IMR-90 (cell line): ENCODE results near the gene ESD.

Experiments
- BHLHE40 ChIP-seq: fragments of 150-350 bp; IDR thresholded peaks from 2 replicates; pipeline ENCODE4 v1.6.1; 2016; ENCODE audit warnings: mild to moderate bottlenecking, low read depth, low read length
- CEBPB ChIP-seq: IDR thresholded peaks from 2 replicates; pipeline ENCODE4 v1.6.1; 2012; ENCODE audit warnings: low read depth, low read length, improper control_type of control experiment
- ELK1 ChIP-seq: fragments of 150-350 bp; IDR thresholded peaks from 2 replicates; pipeline ENCODE4 v1.6.1; 2016; ENCODE audit warnings: low read depth, mild to moderate bottlenecking, low read length, moderate library complexity, borderline replicate concordance
- FOS ChIP-seq: fragments of 150-350 bp; IDR thresholded peaks from 2 replicates; pipeline ENCODE4 v1.6.1; 2016; ENCODE audit warnings: low read depth, low read length
- MAFK ChIP-seq: IDR thresholded peaks from 2 replicates; pipeline ENCODE4 v1.6.1; 2012; ENCODE audit warnings: low read depth, low read length, improper control_type of control experiment
- MAZ ChIP-seq: IDR thresholded peaks from 2 replicates; pipeline ENCODE4 v1.6.1; 2012; ENCODE audit warnings: low read depth, mild to moderate bottlenecking, low read length, improper control_type of control experiment, moderate library complexity, borderline replicate concordance
- MXI1 ChIP-seq: IDR thresholded peaks from 2 replicates; pipeline ENCODE4 v1.6.1; 2012; ENCODE audit warnings: low read depth, mild to moderate bottlenecking, low read length, moderate library complexity, borderline replicate concordance
- NFE2L2 ChIP-seq: fragments of 150-350 bp; IDR thresholded peaks from 2 replicates; pipeline ENCODE4 v1.6.1; 2016; ENCODE audit warnings: low read depth, mild to moderate bottlenecking, low read length
- POLR2A ChIP-seq: IDR thresholded peaks from 2 replicates; pipeline ENCODE4 v1.6.1; 2012; ENCODE audit warnings: mild to moderate bottlenecking, low read depth, low read length
- RAD21 ChIP-seq: IDR thresholded peaks from 2 replicates; pipeline ENCODE4 v1.6.1; 2012; ENCODE audit warnings: low read length, improper control_type of control experiment
- RCOR1 ChIP-seq: IDR thresholded peaks from 2 replicates; pipeline ENCODE4 v1.6.1; 2012; ENCODE audit warnings: mild to moderate bottlenecking, low read length, improper control_type of control experiment; ENCODE audit not compliant: insufficient replicate concordance
- RFX5 ChIP-seq: IDR thresholded peaks from 2 replicates; pipeline ENCODE4 v1.8.0; 2012; ENCODE audit warnings: low read depth, mild to moderate bottlenecking, low read length, moderate library complexity
- USF2 ChIP-seq: fragments of 150-350 bp; IDR thresholded peaks from 2 replicates; pipeline ENCODE4 v1.6.1; 2017; ENCODE audit warnings: mild to moderate bottlenecking, antibody characterized with exemption, low read length, low read depth
- TF ChIP-seq, protein P1 (sequence below): conservative IDR thresholded peaks from 2 replicates; pipeline ENCODE4 v1.5.1; 2012; ENCODE audit warnings: mild to moderate bottlenecking, low read depth, low read length, improper control_type of control experiment

- TF ChIP-seq FOS (no peak), POLR2A (no peak), BHLHE40 (no peak), RFX5 (no peak), RAD21 (no peak), MAZ (no peak), MXI1 (no peak), CEBPB (no peak), RCOR1 (no peak), MAFK (no peak), NFE2L2 (no peak), USF2 (no peak), ELK1 (no peak)
- TF ChIP-seq, protein P1, sequence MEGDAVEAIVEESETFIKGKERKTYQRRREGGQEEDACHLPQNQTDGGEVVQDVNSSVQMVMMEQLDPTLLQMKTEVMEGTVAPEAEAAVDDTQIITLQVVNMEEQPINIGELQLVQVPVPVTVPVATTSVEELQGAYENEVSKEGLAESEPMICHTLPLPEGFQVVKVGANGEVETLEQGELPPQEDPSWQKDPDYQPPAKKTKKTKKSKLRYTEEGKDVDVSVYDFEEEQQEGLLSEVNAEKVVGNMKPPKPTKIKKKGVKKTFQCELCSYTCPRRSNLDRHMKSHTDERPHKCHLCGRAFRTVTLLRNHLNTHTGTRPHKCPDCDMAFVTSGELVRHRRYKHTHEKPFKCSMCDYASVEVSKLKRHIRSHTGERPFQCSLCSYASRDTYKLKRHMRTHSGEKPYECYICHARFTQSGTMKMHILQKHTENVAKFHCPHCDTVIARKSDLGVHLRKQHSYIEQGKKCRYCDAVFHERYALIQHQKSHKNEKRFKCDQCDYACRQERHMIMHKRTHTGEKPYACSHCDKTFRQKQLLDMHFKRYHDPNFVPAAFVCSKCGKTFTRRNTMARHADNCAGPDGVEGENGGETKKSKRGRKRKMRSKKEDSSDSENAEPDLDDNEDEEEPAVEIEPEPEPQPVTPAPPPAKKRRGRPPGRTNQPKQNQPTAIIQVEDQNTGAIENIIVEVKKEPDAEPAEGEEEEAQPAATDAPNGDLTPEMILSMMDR: no peak
Observed at GRCh38 chr13:46778095-46778494, 18.9 kb downstream of the ESD start.
